ENCODE data around the gene SLC38A2.

The SLC38A2 gene

DNA sequence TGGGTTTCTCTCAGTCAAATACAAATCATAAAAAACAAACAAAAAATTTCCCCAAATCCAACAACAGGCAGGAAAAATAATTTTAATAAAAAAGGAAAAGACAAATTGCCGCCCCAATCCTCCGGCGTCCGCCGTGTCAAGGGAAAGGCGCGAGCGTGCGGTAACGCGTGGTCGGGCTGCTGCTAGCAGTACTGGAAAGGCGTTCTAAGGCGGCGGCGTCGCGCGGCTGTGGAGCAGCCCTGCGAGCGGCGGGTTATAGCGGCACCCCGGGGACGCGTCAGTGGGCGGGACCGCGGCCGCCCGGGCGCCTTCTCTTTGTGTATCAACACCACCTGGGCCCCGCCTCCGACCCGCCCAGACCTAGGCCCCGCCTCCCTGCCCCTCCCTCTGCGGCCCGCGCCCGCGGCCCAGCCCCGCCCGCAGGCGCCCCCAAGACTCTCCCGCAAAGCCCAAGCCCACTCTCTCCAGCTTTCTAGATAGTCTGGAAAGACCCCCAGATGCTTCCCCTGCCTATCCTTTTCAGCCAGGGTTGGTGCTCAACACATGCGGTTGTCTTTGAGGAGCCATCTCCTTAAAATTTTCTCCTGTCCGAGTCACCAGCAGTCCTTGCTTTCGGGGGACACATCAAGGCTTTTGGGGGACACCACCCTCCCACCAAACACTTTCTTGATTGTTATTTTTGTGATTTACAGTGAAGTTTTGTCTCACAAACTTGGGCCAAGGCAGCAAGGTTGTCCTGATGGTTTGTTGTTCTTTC is at the start of gene SLC38A2:
TSS of gene SLC38A2 (minus strand) at position 230 of the 757 bp plus-strand sequence. CDS start 1,480 bp downstream, outside the sequence.
- in situ Hi-C loops (cut with MboI; ENCODE audit: low sequenced_read_pairs): no loop called here

DNA sequence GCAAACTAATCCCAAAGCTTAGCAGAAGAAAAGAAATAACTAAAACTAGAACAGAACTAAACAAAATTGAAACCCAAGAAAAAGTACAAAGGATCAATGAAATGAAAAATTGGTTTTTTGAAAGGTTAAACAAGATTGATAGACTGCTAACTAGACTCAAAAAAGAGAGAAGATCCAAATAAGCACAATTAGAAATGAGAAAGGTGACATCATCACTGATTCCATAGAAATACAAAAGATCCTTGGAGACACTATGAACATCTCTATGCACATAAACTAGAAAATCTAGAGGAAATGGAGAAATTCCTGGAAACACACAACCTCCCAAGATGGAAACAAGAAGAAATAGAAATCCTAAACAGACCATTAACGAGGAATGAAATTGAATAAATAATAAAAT is 47.1 kb upstream of the SLC38A2 start:
- in situ Hi-C loops (cut with MboI; ENCODE audit: low sequenced_read_pairs): no loop called here

- in situ Hi-C loops (cut with MboI; ENCODE audit: low sequenced_read_pairs): no loop called here
Measured at GRCh38 chr12:46415552-46415951, 43.0 kb upstream of the SLC38A2 start.

- in situ Hi-C loops (cut with MboI; ENCODE audit: low sequenced_read_pairs): no loop called here
Measured at GRCh38 chr12:46414591-46415268, 42.2 kb upstream of the SLC38A2 start.

DNA sequence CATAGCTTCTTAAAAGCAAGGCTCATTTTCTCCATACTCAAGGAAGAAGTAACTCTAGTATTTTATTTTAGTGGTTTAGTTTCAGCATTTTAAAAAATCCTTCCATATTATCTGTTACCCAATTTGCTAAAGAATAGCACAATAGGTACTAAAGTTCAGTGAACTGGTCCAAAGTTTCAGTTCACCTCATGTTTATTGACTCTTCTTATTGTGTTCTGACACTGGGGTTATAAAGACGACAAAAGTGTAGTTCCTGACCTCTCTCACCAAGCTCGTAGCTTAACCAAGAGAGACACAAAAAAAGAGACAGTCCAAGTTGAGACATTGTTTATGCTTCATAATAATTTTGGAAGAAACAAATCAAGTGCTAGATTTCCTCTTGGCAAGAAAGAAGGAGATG is 40.8 kb upstream of the SLC38A2 start:
- in situ Hi-C loops (cut with MboI; ENCODE audit: low sequenced_read_pairs): no loop called here

- in situ Hi-C loops (cut with MboI; ENCODE audit: low sequenced_read_pairs): no loop called here
Measured at GRCh38 chr12:46412857-46413256, 40.3 kb upstream of the SLC38A2 start.

DNA sequence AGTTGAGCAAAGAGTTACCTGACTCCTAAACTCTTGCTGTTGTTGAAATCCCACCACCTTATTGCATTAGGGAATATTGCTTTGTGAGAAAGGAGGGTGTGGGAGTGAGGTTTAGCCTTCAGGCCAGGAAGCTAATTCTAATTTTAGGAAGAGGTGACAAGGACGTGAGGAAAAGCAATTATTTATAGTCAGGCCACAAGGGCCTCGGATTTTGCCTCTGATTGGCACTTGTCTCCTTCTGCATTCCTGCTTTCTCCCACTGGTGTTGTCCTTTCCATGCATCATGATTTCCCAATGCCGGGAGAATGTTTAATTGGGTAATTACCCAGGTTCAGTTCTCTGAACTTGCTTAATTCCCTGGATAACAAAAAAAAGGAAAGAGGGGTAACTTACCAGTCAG is 37.9 kb upstream of the SLC38A2 start:
- in situ Hi-C loops (cut with MboI; ENCODE audit: low sequenced_read_pairs): no loop called here

GRCh38 chr12:46409974-46410373 is 37.4 kb upstream of the SLC38A2 start:
- in situ Hi-C loops (cut with MboI; ENCODE audit: low sequenced_read_pairs): no loop called here

- in situ Hi-C loops (cut with MboI; ENCODE audit: low sequenced_read_pairs): no loop called here
Measured at GRCh38 chr12:46409342-46409741, 36.8 kb upstream of the SLC38A2 start.

DNA sequence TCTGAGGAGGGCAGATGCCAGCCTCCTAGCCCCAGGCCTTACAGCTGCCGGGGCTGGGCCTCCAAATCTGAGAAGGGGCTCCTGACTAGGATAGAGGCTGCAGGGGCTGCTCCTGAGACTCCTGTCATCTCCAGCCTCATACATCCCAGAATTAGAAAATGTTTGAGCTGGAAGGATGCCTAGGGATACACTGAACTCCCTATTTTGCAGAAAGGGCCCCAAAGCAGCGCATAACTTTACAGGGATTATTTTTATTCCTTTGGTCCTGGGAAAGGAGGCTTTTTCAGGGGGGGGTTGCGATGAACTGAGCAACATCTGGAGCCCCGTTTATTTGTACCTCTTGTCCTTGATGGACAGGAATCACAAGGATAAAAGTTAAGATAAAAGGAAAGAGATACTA is 35.9 kb upstream of the SLC38A2 start:
- in situ Hi-C loops (cut with MboI; ENCODE audit: low sequenced_read_pairs): no loop called here

DNA sequence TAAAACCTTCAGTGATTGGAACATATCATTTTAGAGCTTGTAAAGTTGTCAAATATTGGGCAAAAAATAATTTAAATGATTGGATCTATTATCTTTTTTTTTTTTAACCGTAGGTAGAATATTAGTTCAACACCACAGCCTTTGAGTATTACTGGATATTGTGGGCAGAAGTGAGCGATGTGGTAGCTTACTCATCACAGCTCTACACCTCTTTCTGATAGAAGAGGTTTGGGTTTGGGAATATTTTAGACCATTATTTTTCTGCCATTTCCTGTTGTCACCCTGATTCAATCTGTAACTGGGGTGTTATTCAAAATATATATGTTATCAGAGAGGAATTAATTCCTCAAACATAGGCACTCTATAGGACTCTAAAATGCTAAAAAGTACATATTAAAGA is 34.8 kb upstream of the SLC38A2 start:
- in situ Hi-C loops (cut with MboI; ENCODE audit: low sequenced_read_pairs): no loop called here

GRCh38 chr12:46406352-46407027 is 33.9 kb upstream of the SLC38A2 start:
- in situ Hi-C loops (cut with MboI; ENCODE audit: low sequenced_read_pairs): no loop called here

DNA sequence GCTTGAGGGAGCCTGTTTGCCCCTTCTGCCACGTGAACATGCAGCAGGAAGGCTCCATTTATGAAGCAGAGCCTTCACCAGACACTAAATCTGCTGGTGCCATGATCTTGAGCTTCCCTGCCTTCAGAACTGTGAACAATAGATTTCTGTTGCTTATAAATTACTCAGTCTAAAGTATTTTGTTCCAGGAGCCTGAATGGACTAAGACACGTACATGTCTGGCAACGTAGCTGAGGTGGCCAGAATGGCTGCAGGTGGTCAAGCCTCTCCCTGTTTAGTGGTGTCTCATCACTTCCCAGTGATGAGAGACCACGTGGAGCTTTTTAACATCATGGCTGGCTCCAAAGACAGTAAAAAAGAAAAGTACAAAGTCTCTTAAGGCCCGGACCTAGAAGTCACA is 32.2 kb upstream of the SLC38A2 start:
- in situ Hi-C loops (cut with MboI; ENCODE audit: low sequenced_read_pairs): no loop called here

DNA sequence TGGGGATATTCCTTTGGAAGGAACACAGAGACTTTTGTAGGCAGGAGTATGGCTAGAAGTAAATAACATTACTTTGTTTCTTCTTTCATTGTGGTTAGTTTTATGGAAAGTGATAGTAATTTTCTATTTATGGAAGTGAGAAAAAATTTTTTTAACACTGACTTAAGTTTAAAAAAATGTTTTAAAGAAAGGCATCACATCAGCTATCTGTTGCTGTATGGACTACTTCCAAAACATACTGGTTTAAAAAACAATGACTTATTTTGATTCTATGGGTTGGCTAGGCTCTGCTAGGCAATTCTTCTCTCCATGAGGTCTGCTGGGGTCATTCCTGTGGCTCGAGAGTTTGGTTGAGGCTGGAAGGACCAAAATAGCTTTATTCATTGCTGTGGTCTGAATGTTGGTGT is 31.7 kb upstream of the SLC38A2 start:
- in situ Hi-C loops (cut with MboI; ENCODE audit: low sequenced_read_pairs): no loop called here

DNA sequence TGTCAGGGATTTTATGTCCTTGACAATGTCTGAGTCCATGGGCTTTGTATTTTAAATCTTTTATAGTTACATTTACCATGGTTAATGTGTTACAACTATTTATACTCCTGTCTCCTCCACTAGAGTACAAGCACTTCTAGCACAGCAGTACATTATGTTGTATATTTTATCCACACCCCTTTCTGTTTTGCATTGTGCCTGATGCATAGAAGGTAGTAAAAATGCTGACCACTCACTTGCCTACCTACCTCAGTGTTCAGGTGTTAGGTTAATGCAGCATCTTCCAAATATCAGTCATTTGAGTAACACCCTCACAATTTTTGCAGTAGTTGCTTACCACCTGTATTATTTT is 31.1 kb upstream of the SLC38A2 start:
- in situ Hi-C loops (cut with MboI; ENCODE audit: low sequenced_read_pairs): no loop called here

- in situ Hi-C loops (cut with MboI; ENCODE audit: low sequenced_read_pairs): no loop called here
Measured at GRCh38 chr12:46402941-46403718, 30.6 kb upstream of the SLC38A2 start.

DNA sequence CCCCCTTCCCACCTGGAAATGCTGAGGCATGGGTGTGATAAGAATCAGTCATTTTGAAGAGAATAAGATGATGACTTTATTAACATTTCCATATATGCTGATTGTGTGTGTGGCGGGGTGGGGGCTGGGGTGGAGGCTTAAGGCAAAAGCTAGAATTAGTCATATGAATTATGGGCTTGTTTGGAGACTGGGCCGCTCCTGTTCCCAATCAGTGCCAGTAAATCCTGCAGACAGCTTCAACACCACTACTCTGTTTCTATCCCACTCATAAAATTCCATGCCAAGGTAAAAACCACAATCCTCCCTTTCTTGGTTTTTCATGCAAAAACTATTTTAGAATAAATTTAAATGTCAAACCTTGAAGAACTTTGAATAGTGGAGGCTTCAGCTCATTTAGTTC is 29.9 kb upstream of the SLC38A2 start:
- in situ Hi-C loops (cut with MboI; ENCODE audit: low sequenced_read_pairs): no loop called here

DNA sequence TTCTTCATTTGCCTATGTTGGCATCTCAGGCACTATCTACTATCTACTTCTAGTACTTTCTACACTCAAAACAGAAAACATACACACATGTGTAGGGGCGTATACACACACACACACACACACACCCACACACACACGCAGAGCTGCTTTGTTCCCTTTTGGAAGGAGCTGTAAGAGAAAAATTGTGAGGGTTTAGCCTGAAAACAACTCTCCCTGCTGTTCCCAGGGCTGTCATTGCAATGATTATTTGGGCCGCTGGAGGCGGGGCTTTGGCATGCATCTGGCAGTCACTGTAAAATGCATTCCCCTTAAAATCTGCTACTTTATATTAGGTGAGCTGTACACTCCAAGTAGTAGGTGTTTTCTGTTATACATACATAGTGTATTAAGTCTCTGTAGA is 29.1 kb upstream of the SLC38A2 start:
- in situ Hi-C loops (cut with MboI; ENCODE audit: low sequenced_read_pairs): no loop called here

- in situ Hi-C loops (cut with MboI; ENCODE audit: low sequenced_read_pairs): no loop called here
Measured at GRCh38 chr12:46400406-46400805, 27.8 kb upstream of the SLC38A2 start.

DNA sequence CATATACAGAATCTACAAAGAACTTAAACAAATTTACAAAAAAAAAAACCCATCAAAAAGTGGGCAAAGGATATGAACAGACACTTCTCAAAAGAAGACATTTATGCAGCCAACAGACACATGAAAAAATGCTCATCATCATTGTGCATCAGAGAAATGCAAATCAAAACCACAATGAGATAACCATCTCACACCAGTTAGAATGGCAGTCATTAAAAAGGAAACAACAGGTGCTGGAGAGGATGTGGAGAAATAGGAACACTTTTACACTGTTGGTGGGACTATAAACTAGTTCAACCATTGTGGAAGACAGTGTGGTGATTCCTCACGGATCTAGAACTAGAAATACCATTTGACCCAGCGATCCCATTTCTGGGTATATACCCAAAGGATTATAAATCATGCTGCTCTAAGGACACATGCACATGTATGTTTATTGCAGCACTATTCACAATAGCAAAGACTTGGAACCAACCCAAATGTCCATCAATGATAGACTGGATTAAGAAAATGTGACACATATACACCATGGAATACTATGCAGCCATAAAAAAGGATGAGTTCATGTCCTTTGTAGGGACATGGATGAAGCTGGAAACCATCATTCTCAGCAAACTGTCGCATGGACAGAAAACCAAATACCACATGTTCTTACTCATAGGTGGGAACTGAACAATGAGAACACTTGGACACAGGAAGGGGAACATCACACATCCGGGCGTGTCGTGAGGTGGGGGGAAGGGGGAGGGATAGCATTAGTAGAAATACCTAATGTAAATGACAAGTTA is 27.1 kb upstream of the SLC38A2 start:
- in situ Hi-C loops (cut with MboI; ENCODE audit: low sequenced_read_pairs): loop anchor here (25.0 kb wide), 1 partner anchor 263 kb away; no protein-coding TSS in a partner anchor

Measured in HL-60/S4 treated with phorbol 12-myristate 13-acetate at 8.2 ng/mL for 4 days and 3 days (cell line).